Caco-2 (cell line): Measurements from ENCODE around the gene MTFP1. TPM values are rescaled to one million over a fixed set of nuclear protein-coding genes. Genes with fewer than 3 reads are reported as not detected.

Experiments used
- BruUV-seq: library from RNA; stranded (reverse); fragments of 400-500 nt; replicated peaks from 2 replicates; lab custom pipeline; 2021; lab: Mats Ljungman, UMichigan
- CTCF ChIA-PET: fragments of 300-600 bp; sonication (Branson Sonifier 250); formaldehyde crosslinking; loops from one replicate; lab custom pipeline; 2022; ENCODE audit warnings: antibody characterized with exemption; lab: Charles Lee
- POLR2A ChIA-PET: fragments of 300-600 bp; sonication (Branson Sonifier 250); formaldehyde crosslinking; loops from one replicate; lab custom pipeline; 2022; ENCODE audit warnings: antibody characterized with exemption; lab: Charles Lee
- DNase-seq, 2 experiments: peaks; one replicate each; pipeline versions ENCODE4 v3.0.0 to v3.0.0-alpha.2; 2020 to 2022
- H3K27me3 ChIP-seq: replicated peaks from 2 replicates; pipeline ENCODE4 v1.6.0; 2011; ENCODE audit warnings: low read length; ENCODE audit not compliant: control insufficient read depth, insufficient read depth
- H3K36me3 ChIP-seq: 2 replicates; pipeline ENCODE4 v1.5.1; 2011; ENCODE audit warnings: low read length; ENCODE audit not compliant: control insufficient read depth, insufficient read depth
- H3K4me1 ChIP-seq: fragments of 250-450 bp; sonication (Bioruptor Pico); 2 replicates; pipeline ENCODE4 v1.5.1; 2020; ENCODE audit warnings: mild to moderate bottlenecking
- H3K4me3 ChIP-seq: 2 replicates; pipeline ENCODE4 v1.5.1; 2011; ENCODE audit warnings: low read depth, mild to moderate bottlenecking, control low read depth, low read length
- H3K9me3 ChIP-seq: fragments of 250-450 bp; sonication (Bioruptor Pico); 2 replicates; pipeline ENCODE4 v1.5.1; 2020; ENCODE audit warnings: mild to moderate bottlenecking, moderate library complexity
- H3K27ac Mint-ChIP-seq: one replicate; pipeline ENCODE4 v1.8.0; 2022; ENCODE audit warnings: mixed read lengths; ENCODE audit not compliant: unreplicated experiment
- H3K27me3 Mint-ChIP-seq: one replicate; pipeline ENCODE4 v1.8.0; 2022; ENCODE audit warnings: mixed read lengths; ENCODE audit not compliant: insufficient read depth, unreplicated experiment
- H3K36me3 Mint-ChIP-seq: one replicate; pipeline ENCODE4 v1.8.0; 2022; ENCODE audit warnings: mild to moderate bottlenecking, mixed read lengths; ENCODE audit not compliant: insufficient read depth, unreplicated experiment
- H3K4me1 Mint-ChIP-seq: one replicate; pipeline ENCODE4 v1.8.0; 2022; ENCODE audit warnings: low read depth, mixed read lengths; ENCODE audit not compliant: unreplicated experiment
- H3K4me3 Mint-ChIP-seq: one replicate; pipeline ENCODE4 v1.8.0; 2022; ENCODE audit warnings: mild to moderate bottlenecking, moderate library complexity, mixed read lengths; ENCODE audit not compliant: unreplicated experiment
- H3K9me3 Mint-ChIP-seq: one replicate; pipeline ENCODE4 v1.8.0; 2022; ENCODE audit warnings: mixed read lengths; ENCODE audit not compliant: unreplicated experiment
- CTCF ChIP-seq, 2 experiments: fragments of 200-600 bp in 1 of 2; IDR thresholded peaks; 1 replicate in 1 of 2; 2 replicates in 1 of 2; pipeline versions ENCODE4 v1.5.1 to v1.8.0; 2011 to 2022; ENCODE audit warnings: antibody characterized with exemption in 1 of 2, control low read depth in 1 of 2, inconsistent platforms in 1 of 2, low read depth in 1 of 2, low read length in 1 of 2, mild to moderate bottlenecking in 1 of 2, moderate library complexity in 1 of 2; ENCODE audit not compliant: insufficient read depth in 1 of 2, severe bottlenecking in 1 of 2, unreplicated experiment in 1 of 2
- intact Hi-C: fragments of 100-400 bp; cut with micrococcal nuclease; formaldehyde crosslinking; loops from one replicate; pipeline ENCODE4 v1.10.0; 2022; ENCODE audit not compliant: unreplicated experiment
- total RNA-seq: library from RNA; stranded (reverse); gene quantifications from 2 replicates; pipeline ENCODE4 v1.2.3, GENCODE V29; 2022

MTFP1 gene
- total RNA-seq, 1 experiment from 2014 or later, result 20.6 TPM

- H3K27ac Mint-ChIP-seq, result peak overlapping the region; percentile 64
- H3K4me3 Mint-ChIP-seq, result peak overlapping the region; percentile 16
- H3K4me3 ChIP-seq, result no peak overlapping the region
These were observed 5.0 kb upstream of the MTFP1 start for GRCh38 chr22:30420347-30421125.

GRCh38 chr22:30421695-30422480, 3.7 kb upstream of the MTFP1 start:
- intact Hi-C loops, result no loop called here
- no peaks in the 10 kb centered on the region for H3K9me3 ChIP-seq
- Mint-ChIP-seq H3K4me3 (peak overlapping the region; percentile 85), H3K36me3 (peaks cover 28% of the 10 kb centered on the region), H3K27ac (peak overlapping the region; percentile 82), H3K4me1 (peaks cover 35% of the 10 kb centered on the region), H3K9me3 (no peaks in the 10 kb centered on the region), H3K27me3 (no peaks in the 10 kb centered on the region)
- peaks cover 1% of the 10 kb centered on the region; the same call in 1 of the 2 replicates for H3K36me3 ChIP-seq
- DNase-seq, result no peak
- TF ChIP-seq CTCF (IDR thresholded peaks at IDR 0.05; ENCODE audit: insufficient read depth in 1 of 2, low read depth in 1 of 2, low read length in 1 of 2, severe bottlenecking in 1 of 2, unreplicated experiment in 1 of 2), result no peak
- peaks cover 63% of the 10 kb centered on the region for H3K4me1 ChIP-seq
- peak overlapping the region; percentile 5; the same call in 1 of the 2 replicates for H3K4me3 ChIP-seq
- CTCF ChIA-PET, result interaction anchor here (0.6 to 4.3 kb wide), 5 partner anchors 9 to 1117 kb away, joined by 3 to 29 read pairs (median 4); partner anchors contain the start of gene SEC14L2
- no peaks in the 10 kb centered on the region for H3K27me3 ChIP-seq
- POLR2A ChIA-PET, result interaction anchor here (0.6 kb wide), 1 partner anchor 364 kb away, joined by 4 read pairs; no protein-coding TSS in a partner anchor
- no TSS peak for BruUV-seq

More at GRCh38 chr22:30420347-30421125, 5.0 kb upstream of the MTFP1 start:
- intact Hi-C loops, result no loop called here
- POLR2A ChIA-PET, result no interaction called here
- Histone ChIP-seq H3K27me3 (no peaks in the 10 kb centered on the region), H3K36me3 (peaks cover 1% of the 10 kb centered on the region; the same call in 1 of the 2 replicates), H3K4me1 (peaks cover 72% of the 10 kb centered on the region), H3K9me3 (no peaks in the 10 kb centered on the region)
- CTCF ChIA-PET, result interaction anchor here (0.6 kb wide), 1 partner anchor 28 kb away, joined by 3 read pairs; no protein-coding TSS in a partner anchor
- DNase-seq, result no peak
- no peaks in the 10 kb centered on the region for H3K27me3 Mint-ChIP-seq
- no peak for TF ChIP-seq CTCF (IDR thresholded peaks at IDR 0.05; ENCODE audit: insufficient read depth in 1 of 2, low read depth in 1 of 2, low read length in 1 of 2, severe bottlenecking in 1 of 2, unreplicated experiment in 1 of 2)
- no peaks in the 10 kb centered on the region for H3K9me3 Mint-ChIP-seq
- BruUV-seq, result no TSS peak
- peaks cover 25% of the 10 kb centered on the region for H3K36me3 Mint-ChIP-seq
- H3K4me1 Mint-ChIP-seq, result peaks cover 40% of the 10 kb centered on the region
